ENCODE data around the gene MLLT1.

MLLT1 gene

GRCh38 chr19:6233827-6234511 is 45.8 kb downstream of the MLLT1 start:
- no peak for DNase-seq

- DNase-seq, result no peak
These were observed 46.5 kb downstream of the MLLT1 start for GRCh38 chr19:6233056-6233826.

- no peak for DNase-seq
These were observed 47.1 kb downstream of the MLLT1 start for GRCh38 chr19:6232601-6233055.

DNA sequence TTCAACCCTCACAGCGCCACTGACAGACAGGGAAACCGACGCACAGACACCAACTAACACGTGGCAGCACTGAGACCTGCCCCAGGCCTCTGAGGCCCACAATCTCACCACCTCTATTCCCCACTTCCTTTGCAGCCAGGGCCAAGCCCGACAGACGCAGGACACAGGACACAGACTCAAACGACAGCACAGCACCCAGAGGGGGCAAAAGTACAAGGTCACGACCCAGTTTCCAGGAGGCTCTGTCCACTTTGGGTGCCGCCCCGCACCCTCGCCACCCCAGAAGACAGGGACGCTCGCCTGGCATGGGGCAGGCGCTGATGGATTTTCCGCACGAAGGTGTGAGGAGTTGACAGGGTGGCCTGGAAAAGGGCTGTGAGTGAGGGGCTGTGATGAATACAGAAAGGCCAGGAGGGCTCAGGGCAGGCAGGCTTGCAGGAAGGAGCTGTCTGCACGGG is 48.8 kb downstream of the MLLT1 start:
- DNase-seq, result no peak

GRCh38 chr19:6229951-6230712 is 49.6 kb downstream of the MLLT1 start:
- DNase-seq, result no peak

DNA sequence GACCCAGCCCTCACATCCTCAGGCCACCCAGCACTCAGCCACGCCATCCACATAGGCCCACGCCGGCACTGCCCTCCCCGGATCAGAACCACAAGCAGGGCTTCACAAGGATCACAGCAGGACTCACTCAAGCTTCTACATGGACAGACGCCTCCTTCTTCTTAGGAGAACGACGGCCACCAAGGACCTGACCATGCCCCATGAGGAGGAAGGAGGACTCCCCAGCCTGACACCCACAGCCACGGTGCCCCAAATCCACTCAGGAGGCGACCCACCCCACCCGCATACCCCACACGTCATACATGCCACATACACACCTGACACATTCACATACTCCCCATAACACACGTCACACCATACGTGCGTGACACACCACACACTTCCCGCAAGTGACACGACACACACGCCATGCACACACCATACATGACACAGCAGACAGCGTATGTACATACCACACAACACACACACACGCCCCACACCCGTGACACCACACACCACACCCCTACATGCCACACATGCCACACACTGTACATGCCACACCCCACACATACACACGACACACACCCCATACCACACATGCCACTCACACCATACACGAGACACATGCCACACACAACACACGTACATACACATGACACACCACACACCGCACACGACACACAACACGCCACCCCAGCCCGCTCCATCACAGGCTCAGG is 50.4 kb downstream of the MLLT1 start:
- no peak for DNase-seq

DNA sequence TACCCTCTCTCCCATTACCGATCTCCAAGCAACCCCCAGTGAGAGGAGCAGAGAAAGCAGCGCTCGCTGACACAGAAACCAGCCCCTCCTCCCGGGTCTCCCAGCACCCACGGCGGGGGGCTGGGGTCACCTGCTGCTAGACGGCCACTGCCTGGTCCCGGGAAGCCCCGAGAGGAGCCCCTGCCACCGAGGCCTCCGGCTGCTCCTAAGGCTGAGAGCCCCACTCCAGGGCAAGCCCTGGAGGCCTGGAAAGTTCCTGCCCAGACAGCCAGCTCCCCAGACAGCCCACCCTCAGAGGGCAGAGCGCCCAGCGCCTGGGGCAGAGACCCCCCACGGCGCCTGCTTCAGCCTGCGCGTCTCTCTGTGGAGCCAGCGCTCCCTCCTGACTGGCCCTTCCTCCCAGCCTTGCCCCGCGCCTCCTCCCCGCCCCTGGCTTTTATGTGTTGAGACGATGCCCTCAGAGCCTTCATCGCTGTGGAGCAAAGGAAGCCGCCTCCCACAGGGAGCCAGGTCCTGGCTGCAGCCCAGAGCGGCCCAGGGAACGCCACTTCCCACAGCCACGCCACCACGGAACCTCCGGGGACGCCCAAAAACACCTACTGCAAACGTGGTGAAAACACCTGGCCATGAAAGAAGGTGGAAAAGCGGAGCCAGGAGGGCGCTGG is 51.1 kb downstream of the MLLT1 start:
- DNase-seq, result no peak

- DNase-seq, result no peak
These were observed 51.8 kb downstream of the MLLT1 start for GRCh38 chr19:6227936-6228325.

DNA sequence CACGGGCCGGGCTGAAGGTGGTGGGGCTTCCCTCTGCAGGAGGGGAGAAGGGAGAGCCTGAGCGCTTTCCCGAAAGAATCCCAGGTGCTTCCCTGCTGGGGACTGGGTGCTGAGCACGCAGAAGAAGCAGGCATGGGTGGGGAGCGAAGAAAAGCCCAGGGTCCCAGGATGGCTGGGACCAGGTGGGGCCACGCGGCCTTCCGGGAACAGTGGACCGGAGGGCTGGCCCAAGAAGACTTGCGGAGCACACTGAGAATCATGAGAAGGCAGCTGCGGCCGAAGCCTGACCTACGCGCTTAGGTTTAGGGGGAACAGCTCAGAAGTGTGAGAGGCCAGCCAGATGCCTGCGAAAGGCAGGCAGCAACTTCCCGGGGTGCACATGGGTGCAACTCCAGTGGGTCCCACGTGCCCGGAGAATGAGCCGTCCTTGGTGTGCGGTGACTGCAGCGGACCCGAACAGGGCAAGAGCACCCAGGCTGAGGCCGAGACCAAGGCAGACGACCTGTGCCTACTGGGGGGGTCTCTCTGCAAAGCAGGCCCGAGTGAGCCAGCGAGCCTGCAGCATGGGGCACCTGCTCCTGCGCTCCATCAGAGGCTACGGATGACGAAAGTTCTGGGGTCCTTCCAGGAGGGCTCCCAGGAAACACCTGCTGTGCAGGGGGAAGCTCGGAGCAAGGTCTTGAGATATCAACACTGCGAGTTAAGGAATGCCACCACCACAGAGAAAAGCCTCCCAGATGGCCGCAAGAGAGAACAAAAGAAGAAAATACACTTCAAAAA is 52.4 kb downstream of the MLLT1 start:
- DNase-seq, result no peak

DNA sequence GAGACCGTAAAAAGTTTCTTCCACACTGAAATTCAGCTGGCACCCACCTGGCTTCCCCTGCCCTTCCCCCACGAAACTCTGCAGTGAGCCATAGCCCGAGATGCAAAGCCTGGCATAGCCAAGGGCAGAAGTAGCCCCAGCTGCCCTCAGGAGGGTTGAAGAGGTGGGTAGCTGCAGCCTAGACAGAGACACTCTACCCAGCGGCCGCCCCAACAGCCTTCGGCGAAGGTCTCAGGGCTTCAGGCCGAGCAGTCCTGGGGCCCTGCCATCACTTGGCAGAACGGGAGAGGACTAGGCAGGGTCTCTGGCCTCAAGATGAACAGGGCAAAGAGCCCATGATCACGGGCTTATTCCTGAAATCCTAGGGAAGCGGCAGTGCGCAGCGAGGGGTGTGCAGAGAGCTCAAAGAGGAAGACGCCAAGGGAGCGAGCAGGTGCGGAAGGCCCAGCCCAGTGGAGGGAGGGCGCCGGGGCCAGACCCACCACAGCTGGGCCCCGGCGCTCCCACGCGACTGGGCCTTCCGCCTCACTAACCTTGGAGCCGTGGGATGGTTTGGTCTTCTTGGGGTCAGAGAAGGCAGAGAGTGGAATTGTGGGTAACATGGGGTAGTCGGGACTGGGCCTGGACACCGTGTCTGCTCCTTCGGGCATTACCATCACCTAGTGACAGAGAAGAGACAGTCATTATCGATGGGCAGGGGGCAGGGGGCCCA is 53.2 kb downstream of the MLLT1 start:
- DNase-seq, result no peak

- DNase-seq, result no peak
These were observed 53.8 kb downstream of the MLLT1 start for GRCh38 chr19:6226012-6226411.

GRCh38 chr19:6225232-6225865 is 54.4 kb downstream of the MLLT1 start:
- DNase-seq, result no peak

- no peak for DNase-seq
These were observed 55.5 kb downstream of the MLLT1 start for GRCh38 chr19:6224308-6224675.

DNA sequence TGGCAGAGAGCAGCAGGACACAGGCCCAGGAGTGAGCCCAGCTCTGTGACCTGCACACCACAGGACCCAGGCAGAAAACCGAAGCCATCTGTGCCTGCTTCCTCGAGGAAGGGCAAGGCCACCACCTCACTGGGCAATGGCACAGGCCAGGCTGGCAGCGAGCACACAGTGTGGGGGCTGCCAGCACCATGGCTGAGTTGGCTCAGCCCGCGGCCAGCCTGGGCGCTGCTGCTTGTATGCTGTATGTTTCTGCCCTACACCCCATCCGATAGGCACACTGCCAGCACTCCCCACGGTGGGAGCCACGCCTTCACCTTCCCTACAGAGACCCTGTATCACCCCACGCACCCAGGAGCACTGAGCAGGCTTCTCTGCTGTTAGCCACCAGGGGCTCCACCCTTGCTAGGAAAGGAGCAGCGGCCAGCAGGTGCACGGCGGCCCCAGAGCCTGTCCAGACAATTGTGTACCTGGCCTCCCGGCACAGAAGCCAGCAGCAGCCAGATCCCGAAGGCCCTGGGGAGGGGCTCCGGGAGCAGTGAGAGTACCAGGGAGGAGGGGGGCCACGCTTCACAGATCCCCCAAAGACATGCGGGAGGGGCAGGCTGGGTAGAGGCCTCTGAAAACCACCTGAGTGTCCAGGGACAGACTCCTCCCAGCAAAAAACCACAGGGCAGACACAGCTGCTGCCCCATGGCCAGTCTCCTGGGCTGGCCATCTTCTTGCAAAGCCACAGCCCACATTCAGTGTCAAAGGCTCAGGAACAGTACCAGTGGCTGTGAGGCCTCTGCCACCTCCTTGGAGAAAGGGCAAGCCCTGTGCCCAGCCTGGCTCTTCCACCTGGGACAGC is 56.1 kb downstream of the MLLT1 start:
- DNase-seq, result no peak

DNA sequence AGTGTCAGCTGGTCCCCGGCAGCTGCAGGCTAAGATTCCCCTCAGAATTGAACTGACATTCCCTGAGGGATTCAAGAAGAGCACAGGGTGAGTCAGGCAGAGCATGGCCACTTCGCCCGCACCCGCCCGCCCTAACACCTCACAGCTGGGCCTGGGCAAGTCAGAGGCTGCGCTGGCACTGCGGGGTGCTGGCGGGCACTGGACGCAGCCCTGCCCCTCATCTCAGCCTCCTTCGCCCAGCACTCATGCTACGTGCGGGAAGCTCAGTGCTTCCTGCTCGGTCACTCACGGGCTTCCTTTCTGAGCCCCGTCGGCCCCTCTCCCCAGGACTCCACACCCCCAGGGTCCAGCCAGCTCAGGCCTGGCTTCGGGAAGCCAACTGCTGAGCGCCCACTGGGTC is 56.9 kb downstream of the MLLT1 start:
- DNase-seq, result no peak

DNA sequence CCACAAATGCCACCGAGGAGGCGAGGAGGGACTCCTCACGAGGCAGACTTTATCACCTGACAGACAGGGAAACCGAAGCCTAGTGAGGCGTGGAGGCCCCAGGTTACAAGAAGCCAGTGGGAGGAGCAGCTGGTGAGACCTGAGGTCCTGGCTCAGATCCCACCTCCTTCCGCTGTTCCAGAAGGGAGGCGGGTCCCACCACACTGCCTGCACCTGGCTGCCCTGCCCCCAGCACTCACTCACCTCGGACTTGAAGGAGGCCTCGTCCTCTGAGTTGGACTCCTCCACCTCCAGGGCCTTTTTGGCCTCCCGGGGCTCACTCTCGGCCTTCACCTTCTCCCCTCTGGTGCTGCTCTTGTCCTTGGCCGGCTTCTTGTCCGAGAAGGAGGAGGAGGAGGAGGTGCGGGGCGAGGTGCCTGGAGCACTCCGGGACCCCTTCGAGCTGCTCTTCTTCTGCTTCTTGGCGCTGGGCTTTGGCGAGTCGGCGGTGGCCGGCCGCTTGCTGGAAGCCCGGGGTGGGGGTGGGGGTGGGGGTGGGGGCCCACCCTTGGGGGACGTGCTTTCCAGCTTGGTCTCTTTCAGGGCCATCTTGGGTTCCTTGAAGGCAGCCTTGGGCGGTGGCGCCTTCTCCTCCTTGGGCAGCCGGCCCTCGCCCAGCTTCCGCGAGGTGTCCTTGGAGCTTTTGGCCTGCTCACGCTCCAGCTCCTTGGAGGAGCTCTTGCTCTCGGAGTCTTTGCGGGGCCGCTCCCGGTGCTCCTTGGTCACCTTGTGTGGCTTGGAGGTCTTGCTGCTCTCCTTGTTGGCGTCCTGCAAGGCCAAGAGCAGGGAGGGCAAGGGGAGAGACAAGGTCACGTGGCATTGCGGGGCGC is 57.7 kb downstream of the MLLT1 start:
- DNase-seq, result no peak

- DNase-seq, result no peak
These were observed 58.4 kb downstream of the MLLT1 start for GRCh38 chr19:6221220-6221877.
